Inferior parietal cortex (tissue), 1 donor: ENCODE data around the gene RPS25.
"Not testable (repeated sequence)": the region's sequence is repeated elsewhere in the genome, so short reads cannot be mapped to it uniquely, and the experiment has no call there.

Source experiments
- DNase-seq: peaks from one replicate; pipeline ENCODE4 v3.0.0-alpha.2; 2016; ENCODE audit errors: extremely low spot score

Gene RPS25

DNA sequence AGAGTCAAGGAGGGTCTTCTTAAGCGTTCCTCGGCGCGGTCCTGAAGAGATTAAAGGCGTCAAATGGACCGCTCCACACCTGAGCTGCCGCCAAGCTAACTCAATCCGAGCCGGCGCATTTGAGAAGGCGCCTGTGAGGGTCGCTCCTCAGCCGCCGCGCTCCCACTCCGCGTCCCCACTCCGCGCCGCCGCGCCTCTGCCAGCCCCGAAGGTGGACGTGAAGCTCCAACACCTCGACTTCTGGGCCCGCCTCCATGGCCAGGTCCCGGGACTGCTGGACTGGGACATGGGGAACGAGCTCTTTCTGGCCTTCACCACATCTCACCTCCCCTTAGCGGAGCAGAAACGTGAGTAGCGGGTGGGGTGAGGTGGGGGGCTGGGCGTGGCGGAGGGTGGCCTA is 46.5 kb downstream of the RPS25 start, which contains the start of gene FOXR1:
FOXR1 (plus strand) TSS at position 116 of the 400 bp plus-strand sequence; CDS start at position 287, 171 bp downstream.
- DNase-seq: no peak

GRCh38 chr11:118969508-118969907 is 48.6 kb downstream of the RPS25 start:
- DNase-seq: not testable (repeated sequence)
